A549 (cell line): ENCODE data around the gene ZXDC. TPM values are rescaled to one million over a fixed set of nuclear protein-coding genes. Genes with fewer than 3 reads are reported as not detected.

Source experiments
- ATAC-seq, 2 experiments: fragments of 200-7000 bp in 1 of 2; fragments of >200 bp in 1 of 2; cut with Nextera tagmentation in 1 of 2; cut with Tn5 transposase in 1 of 2; 3 replicates each; pipeline versions ENCODE4 v1.8.0 to v1.9.1; 2018 to 2020; ENCODE audit warnings: mild to moderate bottlenecking in 1 of 2, moderate library complexity in 1 of 2
- CTCF ChIA-PET: fragments of 300-600 bp; sonication (Branson Sonifier 250); formaldehyde crosslinking; extraction: SDS; loops from one replicate; lab custom pipeline; 2021; ENCODE audit warnings: antibody characterized with exemption, inconsistent platforms; lab: Yijun Ruan, JAX
- POLR2A ChIA-PET: fragments of 350-600 bp; formaldehyde crosslinking; extraction: SDS; loops from one replicate; lab custom pipeline; 2021; ENCODE audit warnings: antibody characterized with exemption, inconsistent platforms; lab: Yijun Ruan, JAX
- DNase-seq, 2 experiments: peaks; one replicate each; pipeline versions ENCODE4 v3.0.0 to v3.0.0-alpha.2; 2011 to 2016; ENCODE audit warnings: low read depth in 1 of 2, low spot score in 1 of 2
- FAIRE-seq: peaks from 2 replicates; lab custom pipeline; 2011; peaks lifted over from hg19 to GRCh38; lab: Jason Lieb, UNC
- H3K27ac ChIP-seq, 2 experiments: fragments of >200 bp; sonication (Bioruptor Twin); formaldehyde crosslinking; 3 replicates each; pipeline ENCODE4 v1.5.1; 2016 to 2017
- H3K4me1 ChIP-seq: fragments of >200 bp; sonication (Bioruptor Twin); formaldehyde crosslinking; 3 replicates; pipeline ENCODE4 v1.6.1; 2016
- H3K4me2 ChIP-seq: fragments of >200 bp; sonication (Bioruptor Twin); formaldehyde crosslinking; 3 replicates; pipeline ENCODE4 v1.6.1; 2016
- H3K4me3 ChIP-seq: fragments of >200 bp; sonication (Bioruptor Twin); formaldehyde crosslinking; 3 replicates; pipeline ENCODE4 v1.5.1; 2016
- H3K9me3 ChIP-seq: fragments of >200 bp; sonication (Bioruptor Twin); formaldehyde crosslinking; 3 replicates; pipeline ENCODE4 v1.6.1; 2016
- BHLHE40 ChIP-seq: IDR thresholded peaks from 2 replicates; pipeline ENCODE4 v1.6.1; 2012; ENCODE audit warnings: low read depth, low read length, inconsistent platforms
- CBX8 ChIP-seq: fragments of 200-600 bp; sonication (generic); IDR thresholded peaks from 2 replicates; pipeline ENCODE4 v1.6.1; 2016
- EHMT2 ChIP-seq: fragments of 200-600 bp; sonication (generic); IDR thresholded peaks from 2 replicates; pipeline ENCODE4 v1.6.1; 2016; ENCODE audit warnings: antibody characterized with exemption, low read depth, mild to moderate bottlenecking, moderate library complexity
- ESRRA ChIP-seq: fragments of 150-350 bp; IDR thresholded peaks from 2 replicates; pipeline ENCODE4 v1.6.1; 2014; ENCODE audit warnings: mild to moderate bottlenecking, low read length, borderline replicate concordance
- FOSB ChIP-seq: fragments of 250-450 bp; sonication (Bioruptor Pico); IDR thresholded peaks from 2 replicates; pipeline ENCODE4 v1.5.0; 2020; ENCODE audit warnings: mild to moderate bottlenecking, moderate library complexity
- FOSL2 ChIP-seq, 2 experiments: fragments of 450-650 bp in 1 of 2; fragments of >200 bp in 1 of 2; sonication (Bioruptor Twin) in 1 of 2; formaldehyde crosslinking; IDR thresholded peaks; 2 replicates each; pipeline versions ENCODE4 v1.5.0 to v1.6.1; 2016 to 2020; ENCODE audit warnings: mild to moderate bottlenecking in 1 of 2, moderate library complexity in 1 of 2
- GATA3 ChIP-seq: IDR thresholded peaks from 2 replicates; pipeline ENCODE4 v1.6.1; 2012; ENCODE audit warnings: borderline replicate concordance
- HDAC2 ChIP-seq: fragments of 200-600 bp; sonication (generic); IDR thresholded peaks from 2 replicates; pipeline ENCODE4 v1.6.1; 2016
- HEYL ChIP-seq: fragments of 250-450 bp; sonication (Bioruptor Pico); IDR thresholded peaks from 2 replicates; pipeline ENCODE4 v1.8.0; 2021; ENCODE audit warnings: mild to moderate bottlenecking, moderate library complexity
- HOXA7 ChIP-seq: fragments of 250-450 bp; sonication (Bioruptor Pico); IDR thresholded peaks from 2 replicates; pipeline ENCODE4 v1.5.0; 2020; ENCODE audit warnings: mild to moderate bottlenecking, moderate library complexity
- HOXB13 ChIP-seq: fragments of 250-450 bp; sonication (Bioruptor Pico); IDR thresholded peaks from 2 replicates; pipeline ENCODE4 v1.5.0; 2020; ENCODE audit warnings: low read depth, mild to moderate bottlenecking, moderate library complexity
- JUN ChIP-seq, 2 experiments: fragments of >200 bp; sonication (Bioruptor Twin); formaldehyde crosslinking; IDR thresholded peaks; 2 replicates in 1 of 2; 3 replicates in 1 of 2; pipeline ENCODE4 v1.6.1; 2016 to 2017
- NFE2L2 ChIP-seq: fragments of 150-350 bp; conservative IDR thresholded peaks from 2 replicates; pipeline ENCODE4 v1.6.1; 2014; ENCODE audit warnings: low read length
- NPAS2 ChIP-seq: fragments of 250-450 bp; sonication (Bioruptor Pico); IDR thresholded peaks from 2 replicates; pipeline ENCODE4 v1.8.0; 2022; ENCODE audit warnings: mild to moderate bottlenecking, moderate library complexity, borderline replicate concordance
- POLR2A ChIP-seq: IDR thresholded peaks from 2 replicates; pipeline ENCODE4 v1.6.1; 2012; ENCODE audit warnings: mild to moderate bottlenecking, low read length
- POLR2AphosphoS2 ChIP-seq: conservative IDR thresholded peaks from 2 replicates; pipeline ENCODE4 v1.6.1; 2012; ENCODE audit warnings: low read length, improper control_type of control experiment, inconsistent platforms
- RARB ChIP-seq: fragments of 250-450 bp; sonication (Bioruptor Pico); IDR thresholded peaks from 2 replicates; pipeline ENCODE4 v1.8.0; 2021; ENCODE audit warnings: mild to moderate bottlenecking, moderate library complexity
- RNF2 ChIP-seq: fragments of 200-600 bp; sonication (generic); IDR thresholded peaks from 2 replicates; pipeline ENCODE4 v1.6.1; 2016; ENCODE audit warnings: low read depth, mild to moderate bottlenecking, antibody characterized with exemption, moderate library complexity, borderline replicate concordance
- SMC3 ChIP-seq: fragments of >200 bp; sonication (Bioruptor Twin); formaldehyde crosslinking; IDR thresholded peaks from 3 replicates; pipeline ENCODE4 v1.6.1; 2018; ENCODE audit warnings: inconsistent platforms
- SREBF2 ChIP-seq: fragments of 450-650 bp; IDR thresholded peaks from 2 replicates; pipeline ENCODE4 v1.6.1; 2014; ENCODE audit warnings: mild to moderate bottlenecking, moderate library complexity
- TFCP2L1 ChIP-seq: fragments of 250-450 bp; sonication (Bioruptor Pico); IDR thresholded peaks from 2 replicates; pipeline ENCODE4 v1.5.0; 2021; ENCODE audit warnings: mild to moderate bottlenecking
- TP53 ChIP-seq: fragments of 250-450 bp; sonication (Bioruptor Pico); IDR thresholded peaks from 2 replicates; pipeline ENCODE4 v1.5.0; 2021; ENCODE audit warnings: mild to moderate bottlenecking, moderate library complexity
- ZC3H11A ChIP-seq: fragments of 450-650 bp; IDR thresholded peaks from 2 replicates; pipeline ENCODE4 v1.6.1; 2014; ENCODE audit warnings: antibody characterized with exemption, mild to moderate bottlenecking
- ZFP36 ChIP-seq: fragments of 450-650 bp; IDR thresholded peaks from 2 replicates; pipeline ENCODE4 v1.6.1; 2014; ENCODE audit warnings: borderline replicate concordance; ENCODE audit not compliant: partially characterized antibody
- ZSCAN20 ChIP-seq: fragments of 250-450 bp; sonication (Bioruptor Pico); IDR thresholded peaks from 2 replicates; pipeline ENCODE4 v1.8.0; 2022; ENCODE audit warnings: mild to moderate bottlenecking, moderate library complexity
- WGBS: methylation state at CpG from one replicate; pipeline ENCODE4 v1.1.6; 2017; ENCODE audit errors: missing lambda C conversion rate; 5-methylcytosine and 5-hydroxymethylcytosine counted together
- polyA plus RNA-seq, 4 experiments: library from polyadenylated mRNA; depleted of rRNA in 3 of 4; stranded (reverse); fragments of >200 nt; fragmentation: RNase III in 1 of 4; extraction: RNeasy Plus Mini Kit Qiagen cat#74134 plus additional on column Dnase treatment in 1 of 4; gene quantifications; 2 replicates in 3 of 4; 3 replicates in 1 of 4; pipeline ENCODE4 v1.2.3, GENCODE V29; 2011 to 2017
- TF ChIP-seq, protein P1 (sequence below): fragments of 450-650 bp; IDR thresholded peaks from 2 replicates; pipeline ENCODE4 v1.6.1; 2014; ENCODE audit warnings: antibody characterized with exemption
- TF ChIP-seq, protein P2 (sequence below): fragments of >200 bp; sonication (Bioruptor Twin); formaldehyde crosslinking; IDR thresholded peaks from 2 replicates; pipeline ENCODE4 v1.6.1; 2016
- TF ChIP-seq, protein P3 (sequence below): IDR thresholded peaks from 2 replicates; pipeline ENCODE4 v1.6.1; 2012; ENCODE audit warnings: low read depth, borderline replicate concordance

Gene ZXDC
- polyA plus RNA-seq, 2 of the 4 experiments (the other 2 are of a cell fraction) = 6.0 to 8.5 TPM

DNA sequence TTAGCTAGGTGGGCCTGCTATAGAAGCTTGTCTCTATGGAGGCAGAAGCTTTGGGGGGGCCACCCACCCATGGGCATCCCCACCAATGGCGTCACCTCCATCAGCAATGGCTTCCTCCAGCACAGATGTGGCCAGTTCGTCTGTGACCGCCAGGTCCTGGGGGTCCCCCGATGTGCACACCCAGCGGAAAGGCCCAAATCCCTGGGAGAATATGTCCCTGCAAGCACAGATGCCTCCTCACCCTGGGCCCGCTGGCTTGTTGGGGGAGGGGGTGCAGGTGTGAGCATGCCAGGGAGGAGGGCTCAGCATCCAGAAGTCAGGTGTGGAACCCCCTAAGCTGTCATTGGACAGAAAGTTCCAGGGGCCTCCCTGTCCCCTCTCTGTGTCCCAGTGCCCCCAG, 22.3 kb upstream of the ZXDC start:
- FAIRE-seq = no peak
- TF ChIP-seq GATA3 (no peak), NFE2L2 (no peak), POLR2AphosphoS2 (no peak), ZSCAN20 (CRISPR knock-in tag) (no peak), FOSL2 (IDR thresholded peaks at IDR 0.05) (no peak), FOSL2 (CRISPR knock-in tag; IDR thresholded peaks at IDR 0.05) (no peak), HOXA7 (CRISPR knock-in tag) (no peak), POLR2A (no peak), SMC3 (no peak), HOXB13 (no peak), RARB (CRISPR knock-in tag) (no peak), ZC3H11A (no peak), BHLHE40 (no peak), NPAS2 (CRISPR knock-in tag) (no peak), TFCP2L1 (CRISPR knock-in tag) (no peak), TP53 (CRISPR knock-in tag) (no peak), EHMT2 (no peak)
- TF ChIP-seq, protein P1, sequence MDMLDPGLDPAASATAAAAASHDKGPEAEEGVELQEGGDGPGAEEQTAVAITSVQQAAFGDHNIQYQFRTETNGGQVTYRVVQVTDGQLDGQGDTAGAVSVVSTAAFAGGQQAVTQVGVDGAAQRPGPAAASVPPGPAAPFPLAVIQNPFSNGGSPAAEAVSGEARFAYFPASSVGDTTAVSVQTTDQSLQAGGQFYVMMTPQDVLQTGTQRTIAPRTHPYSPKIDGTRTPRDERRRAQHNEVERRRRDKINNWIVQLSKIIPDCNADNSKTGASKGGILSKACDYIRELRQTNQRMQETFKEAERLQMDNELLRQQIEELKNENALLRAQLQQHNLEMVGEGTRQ = no peak
- TF ChIP-seq, protein P2, sequence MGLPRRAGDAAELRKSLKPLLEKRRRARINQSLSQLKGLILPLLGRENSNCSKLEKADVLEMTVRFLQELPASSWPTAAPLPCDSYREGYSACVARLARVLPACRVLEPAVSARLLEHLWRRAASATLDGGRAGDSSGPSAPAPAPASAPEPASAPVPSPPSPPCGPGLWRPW = no peak
- TF ChIP-seq, all 56 proteins: peak for 0
- no peak for ATAC-seq
- DNase-seq = no peak
- no peaks in the 10 kb centered on the region for H3K9me3 ChIP-seq
- no peaks in the 10 kb centered on the region for H3K4me1 ChIP-seq
- ChIA-PET CTCF (interaction anchor here (1.0 to 1.8 kb wide), 2 partner anchors 25 to 26 kb away, joined by 3 to 6 read pairs; no protein-coding TSS in a partner anchor), POLR2A (no interaction called here)
- H3K4me3 ChIP-seq = no peak overlapping the region
- 60% methylated on average over 1 of the region's 6 CpGs for WGBS
- H3K4me2 ChIP-seq = no peak overlapping the region
- no peak overlapping the region for H3K27ac ChIP-seq

DNA sequence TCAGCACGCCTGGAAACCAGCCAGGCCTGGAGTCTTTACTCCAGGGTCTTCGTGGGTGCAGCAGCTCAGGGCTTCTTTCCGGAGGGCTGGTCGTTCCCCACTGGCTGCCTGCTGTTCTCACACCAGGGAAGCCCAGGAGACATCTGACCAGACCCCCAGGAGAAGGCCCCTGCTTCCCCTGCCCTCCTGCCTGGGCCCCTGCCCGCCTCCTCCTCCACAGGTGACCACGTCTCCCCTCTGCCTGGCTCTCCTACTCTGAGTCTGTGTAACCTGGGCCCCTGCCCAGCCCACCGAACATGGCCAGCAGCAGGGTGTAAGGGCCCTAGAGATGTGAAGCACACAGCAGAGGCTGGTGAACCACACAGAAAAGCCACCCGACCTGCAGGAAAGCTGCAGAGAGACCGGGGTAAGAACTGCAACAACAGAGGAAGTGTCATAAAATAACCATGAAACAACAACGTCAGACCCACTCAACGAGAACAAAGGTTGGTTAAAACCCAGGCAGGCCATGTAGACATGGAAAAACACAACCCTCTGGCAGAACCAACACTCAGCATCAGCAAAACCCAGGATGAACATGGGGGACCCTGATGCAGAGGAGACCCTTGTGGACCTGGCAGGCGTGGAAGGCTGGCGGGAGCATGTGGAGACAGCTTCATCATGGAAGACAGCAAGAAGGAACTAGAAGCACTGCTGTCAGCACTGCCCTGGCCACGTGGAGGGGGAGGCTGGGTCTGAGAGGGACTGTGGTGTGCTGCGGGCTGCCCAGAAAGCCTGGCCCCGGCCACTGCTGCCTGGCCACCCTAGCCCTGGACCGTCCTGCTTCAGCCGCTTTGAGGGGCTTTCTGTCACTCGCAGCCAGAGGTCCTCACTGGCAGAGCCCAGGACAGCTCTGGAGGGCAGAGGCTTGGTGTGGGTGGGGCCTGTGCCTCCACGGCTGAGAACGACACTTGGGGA, 21.5 kb upstream of the ZXDC start:
- Histone ChIP-seq H3K4me3 (no peak overlapping the region), H3K27ac (no peak overlapping the region), H3K4me1 (no peaks in the 10 kb centered on the region), H3K9me3 (no peaks in the 10 kb centered on the region)
- CTCF ChIA-PET = interaction anchor here (1.1 to 1.8 kb wide), 2 partner anchors 24 to 25 kb away, joined by 3 to 6 read pairs; no protein-coding TSS in a partner anchor
- WGBS = 66% methylated on average over 14 of the region's 21 CpGs
- FAIRE-seq (no peak), DNase-seq (no peak)
- TF ChIP-seq NPAS2 (CRISPR knock-in tag) (no peak), SREBF2 (no peak), GATA3 (no peak), CBX8 (no peak), HEYL (CRISPR knock-in tag) (no peak), ESRRA (no peak), FOSB (CRISPR knock-in tag) (no peak), RNF2 (no peak), ZFP36 (no peak), FOSL2 (IDR thresholded peaks at IDR 0.05) (no peak), FOSL2 (CRISPR knock-in tag; IDR thresholded peaks at IDR 0.05) (no peak), HDAC2 (no peak), JUN (IDR thresholded peaks at IDR 0.05) (no peak)
- TF ChIP-seq, protein P3, sequence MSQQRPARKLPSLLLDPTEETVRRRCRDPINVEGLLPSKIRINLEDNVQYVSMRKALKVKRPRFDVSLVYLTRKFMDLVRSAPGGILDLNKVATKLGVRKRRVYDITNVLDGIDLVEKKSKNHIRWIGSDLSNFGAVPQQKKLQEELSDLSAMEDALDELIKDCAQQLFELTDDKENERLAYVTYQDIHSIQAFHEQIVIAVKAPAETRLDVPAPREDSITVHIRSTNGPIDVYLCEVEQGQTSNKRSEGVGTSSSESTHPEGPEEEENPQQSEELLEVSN = no peak
- TF ChIP-seq, all 56 proteins: peak for 0
- ATAC-seq = no peak
- no peak overlapping the region for H3K4me2 ChIP-seq
- POLR2A ChIA-PET = no interaction called here
